K562 (cell line): ENCODE data around the gene UTP4. TPM values are rescaled to one million over a fixed set of nuclear protein-coding genes. Genes with fewer than 3 reads are reported as not detected.

Experiments
- CEBPB ChIP-seq: fragments of 450-650 bp; IDR thresholded peaks from 2 replicates; pipeline ENCODE4 v1.6.1; 2016; ENCODE audit warnings: missing genetic modification characterization, missing compliant biosample characterization
- CXXC5 ChIP-seq: fragments of 250-450 bp; sonication (Bioruptor Pico); IDR thresholded peaks from 2 replicates; pipeline ENCODE4 v1.8.0; 2022; ENCODE audit warnings: inconsistent platforms, mild to moderate bottlenecking, moderate library complexity
- HDAC1 ChIP-seq, 2 experiments: fragments of 450-650 bp; IDR thresholded peaks; 2 replicates each; pipeline ENCODE4 v1.6.1; 2016 to 2017; ENCODE audit warnings: inconsistent platforms in 1 of 2, mild to moderate bottlenecking in 1 of 2, moderate library complexity in 1 of 2
- HMGN3 ChIP-seq: IDR thresholded peaks from 2 replicates; pipeline ENCODE4 v1.6.1; 2011; ENCODE audit warnings: borderline replicate concordance, low read depth, mild to moderate bottlenecking, mixed read lengths, low read length; ENCODE audit not compliant: insufficient read length; ENCODE audit errors: extremely low read depth
- OTX1 ChIP-seq: fragments of 450-650 bp; formaldehyde crosslinking; IDR thresholded peaks from 2 replicates; pipeline ENCODE4 v1.4.0; 2022; ENCODE audit warnings: mild to moderate bottlenecking
- PHF8 ChIP-seq: fragments of 200-600 bp; sonication (generic); IDR thresholded peaks from 2 replicates; pipeline ENCODE4 v1.6.1; 2012; ENCODE audit warnings: mixed run types, mild to moderate bottlenecking, inconsistent platforms, low read length, moderate library complexity, borderline replicate concordance
- ZNF239 ChIP-seq: fragments of 250-450 bp; sonication (Bioruptor Pico); IDR thresholded peaks from 2 replicates; pipeline ENCODE4 v1.4.0; 2020; ENCODE audit warnings: mild to moderate bottlenecking
- ZNF263 ChIP-seq: sonication (generic); formaldehyde crosslinking; IDR thresholded peaks from 2 replicates; pipeline ENCODE4 v1.8.0; 2022; ENCODE audit warnings: mild to moderate bottlenecking, missing genetic modification reagents, borderline replicate concordance
- ZNF436 ChIP-seq: fragments of 250-450, 450-650 bp; sonication (Bioruptor Pico); formaldehyde crosslinking; IDR thresholded peaks from 2 replicates; pipeline ENCODE4 v1.7.0; 2020; ENCODE audit warnings: mild to moderate bottlenecking
- polyA plus RNA-seq, 8 experiments: library from polyadenylated mRNA; depleted of rRNA in 4 of 8; stranded (reverse) in 5 of 8; unstranded in 3 of 8; fragments of >200 nt; fragmentation: Nextera tagmentation in 2 of 8; fragmentation: Illumina TruSeq in 1 of 8; extraction: Ambion mirVana in 2 of 8; extraction: Trizol in 1 of 8; gene quantifications; 2 replicates each; pipeline versions ENCODE4 v1.2.1 to v1.2.3, GENCODE V29; 2011 to 2014; ENCODE audit warnings: inconsistent platforms in 1 of 8, missing spikeins in 1 of 8
- total RNA-seq, 7 experiments: library from RNA; depleted of rRNA in 6 of 7; stranded (reverse); fragments of >200 nt in 6 of 7; fragmentation: Illumina TruSeq in 2 of 7; extraction: Trizol in 2 of 7; gene quantifications; 2 replicates each; pipeline versions ENCODE4 v1.2.1 to v1.2.3, GENCODE V29; 2011 to 2021; ENCODE audit warnings: low replicate concordance in 1 of 7
- TF ChIP-seq, protein P1 (sequence below), 2 experiments: fragments of 450-650 bp in 1 of 2; sonication (generic) in 1 of 2; formaldehyde crosslinking; conservative IDR thresholded peaks; 2 replicates each; pipeline versions ENCODE4 v1.4.0 to v1.8.1; 2020 to 2022; ENCODE audit warnings: mild to moderate bottlenecking in 1 of 2, missing genetic modification reagents in 1 of 2
- TF ChIP-seq, protein P2 (sequence below): fragments of 450-650 bp; formaldehyde crosslinking; IDR thresholded peaks from 2 replicates; pipeline ENCODE4 v1.4.0; 2020; ENCODE audit warnings: mild to moderate bottlenecking, moderate library complexity
- TF ChIP-seq, protein P3 (sequence below): fragments of 200-800 bp; sonication (Bioruptor generic); IDR thresholded peaks from 2 replicates; pipeline ENCODE4 v1.6.1; 2016; ENCODE audit warnings: missing genetic modification characterization, missing compliant biosample characterization
- TF ChIP-seq, protein P4 (sequence below), 2 experiments: IDR thresholded peaks; 2 replicates each; pipeline ENCODE4 v1.6.1; 2012; ENCODE audit warnings: improper control_type of control experiment in 2 of 2, low read depth in 2 of 2, low read length in 2 of 2, borderline replicate concordance in 1 of 2
- TF ChIP-seq, protein P5 (sequence below): sonication (generic); formaldehyde crosslinking; IDR thresholded peaks from 2 replicates; pipeline ENCODE4 v1.8.0; 2023; ENCODE audit warnings: mild to moderate bottlenecking, missing genetic modification reagents

The UTP4 gene
- total and polyA plus RNA-seq, 9 of the 15 experiments (the other 6 are each of a cell fraction or from before 2014, with no cell fraction given): 46.1 to 203 (median 145) TPM

DNA sequence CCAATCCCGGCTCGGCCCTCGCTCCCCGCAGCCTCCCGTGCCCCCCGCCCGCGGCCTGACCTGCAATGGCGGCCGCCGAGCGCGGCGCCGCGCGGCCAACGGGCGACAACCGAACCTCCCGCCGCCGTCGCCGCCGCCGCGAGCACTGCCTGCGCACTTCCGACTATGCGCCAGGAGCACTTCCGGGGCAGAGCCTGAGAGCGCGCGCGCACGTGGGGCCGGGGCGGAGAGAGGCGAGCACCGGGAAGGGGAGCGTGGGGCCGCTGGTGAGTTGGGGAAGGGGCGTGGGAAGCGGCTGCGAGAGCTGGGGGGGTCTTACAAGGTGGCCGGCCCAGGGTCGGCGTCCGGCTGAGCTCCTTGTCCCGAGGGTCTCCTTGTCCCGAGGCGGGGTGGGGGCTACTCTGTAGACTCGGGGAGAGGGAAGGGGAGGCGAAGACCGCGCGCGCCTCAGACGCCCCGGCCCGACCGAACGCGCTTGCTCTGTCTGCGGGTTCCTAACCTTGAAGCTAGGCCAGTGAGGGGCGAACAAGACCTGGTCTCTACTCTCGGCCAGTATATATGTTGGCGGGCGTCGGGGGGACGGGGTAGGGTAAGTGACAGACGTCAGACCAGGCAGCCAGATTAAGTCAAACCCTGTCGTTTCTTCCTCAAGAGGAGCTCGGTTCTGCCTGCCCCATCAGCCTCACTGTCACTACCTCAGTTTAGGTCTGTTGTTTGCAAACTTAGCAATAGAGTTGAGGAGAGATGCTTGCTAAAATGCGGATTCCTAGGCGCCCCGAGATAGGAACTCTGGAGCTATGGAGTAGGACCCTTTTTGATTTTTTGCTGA lies at the start of gene UTP4, which contains the start of gene CHTF8 (continued):
- TF ChIP-seq ZNF239 (CRISPR knock-in tag) (no peak), OTX1 (peak; percentile 90; the same call in 1 of the 2 replicates), HMGN3 (no peak), ZNF436 (no peak), HDAC1 (IDR thresholded peaks at IDR 0.05) (peak in 1 of 2 experiments; percentile 99; a peak in 2 of 4 replicates), CEBPB (tag) (no peak), ZNF263 (CRISPR knock-in tag) (peak; percentile 92), PHF8 (peak; percentile 94; the same call in 1 of the 2 replicates), CXXC5 (peak; percentile 88)
- TF ChIP-seq, protein P1, sequence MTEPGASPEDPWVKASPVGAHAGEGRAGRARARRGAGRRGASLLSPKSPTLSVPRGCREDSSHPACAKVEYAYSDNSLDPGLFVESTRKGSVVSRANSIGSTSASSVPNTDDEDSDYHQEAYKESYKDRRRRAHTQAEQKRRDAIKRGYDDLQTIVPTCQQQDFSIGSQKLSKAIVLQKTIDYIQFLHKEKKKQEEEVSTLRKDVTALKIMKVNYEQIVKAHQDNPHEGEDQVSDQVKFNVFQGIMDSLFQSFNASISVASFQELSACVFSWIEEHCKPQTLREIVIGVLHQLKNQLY (CRISPR knock-in tag; conservative IDR thresholded peaks at IDR 0.05): 0 out of 4 replicates have a peak, but pooled peaks of 1 of the 2 experiments have one; percentile 10
- TF ChIP-seq, protein P2, sequence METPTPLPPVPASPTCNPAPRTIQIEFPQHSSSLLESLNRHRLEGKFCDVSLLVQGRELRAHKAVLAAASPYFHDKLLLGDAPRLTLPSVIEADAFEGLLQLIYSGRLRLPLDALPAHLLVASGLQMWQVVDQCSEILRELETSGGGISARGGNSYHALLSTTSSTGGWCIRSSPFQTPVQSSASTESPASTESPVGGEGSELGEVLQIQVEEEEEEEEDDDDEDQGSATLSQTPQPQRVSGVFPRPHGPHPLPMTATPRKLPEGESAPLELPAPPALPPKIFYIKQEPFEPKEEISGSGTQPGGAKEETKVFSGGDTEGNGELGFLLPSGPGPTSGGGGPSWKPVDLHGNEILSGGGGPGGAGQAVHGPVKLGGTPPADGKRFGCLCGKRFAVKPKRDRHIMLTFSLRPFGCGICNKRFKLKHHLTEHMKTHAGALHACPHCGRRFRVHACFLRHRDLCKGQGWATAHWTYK: peak; percentile 28; the same call in 1 of the 2 replicates
- TF ChIP-seq, protein P3, sequence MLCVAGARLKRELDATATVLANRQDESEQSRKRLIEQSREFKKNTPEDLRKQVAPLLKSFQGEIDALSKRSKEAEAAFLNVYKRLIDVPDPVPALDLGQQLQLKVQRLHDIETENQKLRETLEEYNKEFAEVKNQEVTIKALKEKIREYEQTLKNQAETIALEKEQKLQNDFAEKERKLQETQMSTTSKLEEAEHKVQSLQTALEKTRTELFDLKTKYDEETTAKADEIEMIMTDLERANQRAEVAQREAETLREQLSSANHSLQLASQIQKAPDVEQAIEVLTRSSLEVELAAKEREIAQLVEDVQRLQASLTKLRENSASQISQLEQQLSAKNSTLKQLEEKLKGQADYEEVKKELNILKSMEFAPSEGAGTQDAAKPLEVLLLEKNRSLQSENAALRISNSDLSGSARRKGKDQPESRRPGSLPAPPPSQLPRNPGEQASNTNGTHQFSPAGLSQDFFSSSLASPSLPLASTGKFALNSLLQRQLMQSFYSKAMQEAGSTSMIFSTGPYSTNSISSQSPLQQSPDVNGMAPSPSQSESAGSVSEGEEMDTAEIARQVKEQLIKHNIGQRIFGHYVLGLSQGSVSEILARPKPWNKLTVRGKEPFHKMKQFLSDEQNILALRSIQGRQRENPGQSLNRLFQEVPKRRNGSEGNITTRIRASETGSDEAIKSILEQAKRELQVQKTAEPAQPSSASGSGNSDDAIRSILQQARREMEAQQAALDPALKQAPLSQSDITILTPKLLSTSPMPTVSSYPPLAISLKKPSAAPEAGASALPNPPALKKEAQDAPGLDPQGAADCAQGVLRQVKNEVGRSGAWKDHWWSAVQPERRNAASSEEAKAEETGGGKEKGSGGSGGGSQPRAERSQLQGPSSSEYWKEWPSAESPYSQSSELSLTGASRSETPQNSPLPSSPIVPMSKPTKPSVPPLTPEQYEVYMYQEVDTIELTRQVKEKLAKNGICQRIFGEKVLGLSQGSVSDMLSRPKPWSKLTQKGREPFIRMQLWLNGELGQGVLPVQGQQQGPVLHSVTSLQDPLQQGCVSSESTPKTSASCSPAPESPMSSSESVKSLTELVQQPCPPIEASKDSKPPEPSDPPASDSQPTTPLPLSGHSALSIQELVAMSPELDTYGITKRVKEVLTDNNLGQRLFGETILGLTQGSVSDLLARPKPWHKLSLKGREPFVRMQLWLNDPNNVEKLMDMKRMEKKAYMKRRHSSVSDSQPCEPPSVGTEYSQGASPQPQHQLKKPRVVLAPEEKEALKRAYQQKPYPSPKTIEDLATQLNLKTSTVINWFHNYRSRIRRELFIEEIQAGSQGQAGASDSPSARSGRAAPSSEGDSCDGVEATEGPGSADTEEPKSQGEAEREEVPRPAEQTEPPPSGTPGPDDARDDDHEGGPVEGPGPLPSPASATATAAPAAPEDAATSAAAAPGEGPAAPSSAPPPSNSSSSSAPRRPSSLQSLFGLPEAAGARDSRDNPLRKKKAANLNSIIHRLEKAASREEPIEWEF (CRISPR knock-in tag): no peak
- TF ChIP-seq, protein P4, sequence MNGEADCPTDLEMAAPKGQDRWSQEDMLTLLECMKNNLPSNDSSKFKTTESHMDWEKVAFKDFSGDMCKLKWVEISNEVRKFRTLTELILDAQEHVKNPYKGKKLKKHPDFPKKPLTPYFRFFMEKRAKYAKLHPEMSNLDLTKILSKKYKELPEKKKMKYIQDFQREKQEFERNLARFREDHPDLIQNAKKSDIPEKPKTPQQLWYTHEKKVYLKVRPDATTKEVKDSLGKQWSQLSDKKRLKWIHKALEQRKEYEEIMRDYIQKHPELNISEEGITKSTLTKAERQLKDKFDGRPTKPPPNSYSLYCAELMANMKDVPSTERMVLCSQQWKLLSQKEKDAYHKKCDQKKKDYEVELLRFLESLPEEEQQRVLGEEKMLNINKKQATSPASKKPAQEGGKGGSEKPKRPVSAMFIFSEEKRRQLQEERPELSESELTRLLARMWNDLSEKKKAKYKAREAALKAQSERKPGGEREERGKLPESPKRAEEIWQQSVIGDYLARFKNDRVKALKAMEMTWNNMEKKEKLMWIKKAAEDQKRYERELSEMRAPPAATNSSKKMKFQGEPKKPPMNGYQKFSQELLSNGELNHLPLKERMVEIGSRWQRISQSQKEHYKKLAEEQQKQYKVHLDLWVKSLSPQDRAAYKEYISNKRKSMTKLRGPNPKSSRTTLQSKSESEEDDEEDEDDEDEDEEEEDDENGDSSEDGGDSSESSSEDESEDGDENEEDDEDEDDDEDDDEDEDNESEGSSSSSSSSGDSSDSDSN (IDR thresholded peaks at IDR 0.05; ENCODE audit: borderline replicate concordance in 1 of 2, low read depth in 2 of 2, low read length in 2 of 2): 0 out of 4 replicates have a peak, but pooled peaks of 1 of the 2 experiments have one; percentile 20
- TF ChIP-seq, protein P5, sequence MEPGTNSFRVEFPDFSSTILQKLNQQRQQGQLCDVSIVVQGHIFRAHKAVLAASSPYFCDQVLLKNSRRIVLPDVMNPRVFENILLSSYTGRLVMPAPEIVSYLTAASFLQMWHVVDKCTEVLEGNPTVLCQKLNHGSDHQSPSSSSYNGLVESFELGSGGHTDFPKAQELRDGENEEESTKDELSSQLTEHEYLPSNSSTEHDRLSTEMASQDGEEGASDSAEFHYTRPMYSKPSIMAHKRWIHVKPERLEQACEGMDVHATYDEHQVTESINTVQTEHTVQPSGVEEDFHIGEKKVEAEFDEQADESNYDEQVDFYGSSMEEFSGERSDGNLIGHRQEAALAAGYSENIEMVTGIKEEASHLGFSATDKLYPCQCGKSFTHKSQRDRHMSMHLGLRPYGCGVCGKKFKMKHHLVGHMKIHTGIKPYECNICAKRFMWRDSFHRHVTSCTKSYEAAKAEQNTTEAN: no peak
